ENCODE measurements around the gene ACTR3C.
A peak's percentile ranks its signal among the peaks of the same experiment; 100 is the strongest.

Gene ACTR3C

DNA sequence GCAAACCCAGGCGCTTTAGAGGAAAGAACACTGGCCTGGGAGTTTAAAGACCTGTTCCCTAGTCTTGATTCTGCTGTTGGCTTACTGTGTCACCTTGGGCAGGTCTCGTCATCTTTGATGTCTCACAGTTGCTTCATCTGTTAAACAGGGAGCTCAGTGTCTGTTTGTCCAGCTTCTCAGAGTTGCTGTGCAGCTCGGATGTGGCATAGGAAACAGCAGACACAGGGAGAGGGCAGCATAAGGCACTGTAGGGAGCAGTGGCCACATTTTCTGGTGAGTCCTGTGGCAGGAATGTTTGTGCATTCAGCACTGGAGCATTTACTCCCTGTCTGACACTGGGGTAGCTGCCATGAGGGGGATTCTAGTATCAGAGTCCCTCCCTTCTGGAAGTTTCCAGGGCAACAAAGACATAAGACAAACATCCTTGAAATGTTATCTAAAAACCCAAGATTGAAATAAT lies 47.3 kb upstream of the ACTR3C start:
- TF ChIP-seq POLR2AphosphoS5 (IDR thresholded peaks at IDR 0.05; ENCODE audit: low read depth, low read length): no peak
- TF ChIP-seq TAF1 (IDR thresholded peaks at IDR 0.05; ENCODE audit: borderline replicate concordance, insufficient read depth, low read length): no peak
- TF ChIP-seq, protein P1, sequence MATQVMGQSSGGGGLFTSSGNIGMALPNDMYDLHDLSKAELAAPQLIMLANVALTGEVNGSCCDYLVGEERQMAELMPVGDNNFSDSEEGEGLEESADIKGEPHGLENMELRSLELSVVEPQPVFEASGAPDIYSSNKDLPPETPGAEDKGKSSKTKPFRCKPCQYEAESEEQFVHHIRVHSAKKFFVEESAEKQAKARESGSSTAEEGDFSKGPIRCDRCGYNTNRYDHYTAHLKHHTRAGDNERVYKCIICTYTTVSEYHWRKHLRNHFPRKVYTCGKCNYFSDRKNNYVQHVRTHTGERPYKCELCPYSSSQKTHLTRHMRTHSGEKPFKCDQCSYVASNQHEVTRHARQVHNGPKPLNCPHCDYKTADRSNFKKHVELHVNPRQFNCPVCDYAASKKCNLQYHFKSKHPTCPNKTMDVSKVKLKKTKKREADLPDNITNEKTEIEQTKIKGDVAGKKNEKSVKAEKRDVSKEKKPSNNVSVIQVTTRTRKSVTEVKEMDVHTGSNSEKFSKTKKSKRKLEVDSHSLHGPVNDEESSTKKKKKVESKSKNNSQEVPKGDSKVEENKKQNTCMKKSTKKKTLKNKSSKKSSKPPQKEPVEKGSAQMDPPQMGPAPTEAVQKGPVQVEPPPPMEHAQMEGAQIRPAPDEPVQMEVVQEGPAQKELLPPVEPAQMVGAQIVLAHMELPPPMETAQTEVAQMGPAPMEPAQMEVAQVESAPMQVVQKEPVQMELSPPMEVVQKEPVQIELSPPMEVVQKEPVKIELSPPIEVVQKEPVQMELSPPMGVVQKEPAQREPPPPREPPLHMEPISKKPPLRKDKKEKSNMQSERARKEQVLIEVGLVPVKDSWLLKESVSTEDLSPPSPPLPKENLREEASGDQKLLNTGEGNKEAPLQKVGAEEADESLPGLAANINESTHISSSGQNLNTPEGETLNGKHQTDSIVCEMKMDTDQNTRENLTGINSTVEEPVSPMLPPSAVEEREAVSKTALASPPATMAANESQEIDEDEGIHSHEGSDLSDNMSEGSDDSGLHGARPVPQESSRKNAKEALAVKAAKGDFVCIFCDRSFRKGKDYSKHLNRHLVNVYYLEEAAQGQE (IDR thresholded peaks at IDR 0.05; ENCODE audit: insufficient read depth in 1 of 2, low read depth in 2 of 2, low read length in 2 of 2): no peak
- no peak for TF ChIP-seq FOXP2 (optimal IDR thresholded peaks at IDR 0.05; ENCODE audit: borderline replicate concordance, extremely low read depth, extremely low read length, insufficient read depth)
- TF ChIP-seq SIN3A (IDR thresholded peaks at IDR 0.05; ENCODE audit: borderline replicate concordance, insufficient read depth, low read length): no peak

DNA sequence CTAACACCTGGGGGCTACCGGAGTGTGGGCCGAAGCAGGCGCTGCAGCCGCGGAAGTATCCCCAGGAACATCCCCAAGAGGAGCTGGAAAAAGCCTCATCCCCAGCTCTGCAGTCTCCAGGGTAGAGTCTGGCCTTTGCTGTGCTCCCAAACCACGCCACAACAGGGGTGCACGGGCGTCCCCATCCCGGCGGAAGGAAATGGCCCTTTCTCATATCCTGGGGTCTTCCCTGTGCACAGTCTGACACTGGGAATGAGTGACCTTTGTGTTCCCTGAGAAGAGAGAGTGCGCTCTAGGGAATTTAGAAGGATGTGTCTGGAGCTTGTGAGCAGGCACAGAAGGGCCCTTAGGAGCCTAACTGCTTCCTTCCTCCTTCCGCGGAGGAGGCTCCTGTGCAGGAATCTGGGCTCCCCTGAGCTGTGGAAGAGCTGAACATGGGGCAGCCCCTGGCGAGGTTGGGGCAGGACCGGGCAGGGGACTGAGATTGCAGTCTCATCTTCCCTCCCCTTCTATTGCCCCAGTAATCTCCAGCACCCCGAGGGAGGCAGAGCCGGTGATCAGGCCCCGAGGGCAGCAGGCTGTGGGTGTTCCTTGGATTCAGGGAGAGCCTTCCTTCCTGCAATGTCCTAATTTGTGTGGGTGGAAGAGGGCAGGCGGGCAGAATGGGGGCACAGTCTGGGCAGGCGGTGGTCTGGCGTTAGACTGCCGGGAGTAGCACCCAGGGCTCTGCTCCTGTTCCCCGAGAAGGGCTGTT lies 46.6 kb upstream of the ACTR3C start:
- TF ChIP-seq FOXP2 (optimal IDR thresholded peaks at IDR 0.05; ENCODE audit: borderline replicate concordance, extremely low read depth, extremely low read length, insufficient read depth) (no peak), SIN3A (IDR thresholded peaks at IDR 0.05; ENCODE audit: borderline replicate concordance, insufficient read depth, low read length) (no peak), POLR2AphosphoS5 (IDR thresholded peaks at IDR 0.05; ENCODE audit: low read depth, low read length) (no peak), TAF1 (IDR thresholded peaks at IDR 0.05; ENCODE audit: borderline replicate concordance, insufficient read depth, low read length) (no peak)
- TF ChIP-seq, protein P1 (IDR thresholded peaks at IDR 0.05; ENCODE audit: insufficient read depth in 1 of 2, low read depth in 2 of 2, low read length in 2 of 2): no peak

DNA sequence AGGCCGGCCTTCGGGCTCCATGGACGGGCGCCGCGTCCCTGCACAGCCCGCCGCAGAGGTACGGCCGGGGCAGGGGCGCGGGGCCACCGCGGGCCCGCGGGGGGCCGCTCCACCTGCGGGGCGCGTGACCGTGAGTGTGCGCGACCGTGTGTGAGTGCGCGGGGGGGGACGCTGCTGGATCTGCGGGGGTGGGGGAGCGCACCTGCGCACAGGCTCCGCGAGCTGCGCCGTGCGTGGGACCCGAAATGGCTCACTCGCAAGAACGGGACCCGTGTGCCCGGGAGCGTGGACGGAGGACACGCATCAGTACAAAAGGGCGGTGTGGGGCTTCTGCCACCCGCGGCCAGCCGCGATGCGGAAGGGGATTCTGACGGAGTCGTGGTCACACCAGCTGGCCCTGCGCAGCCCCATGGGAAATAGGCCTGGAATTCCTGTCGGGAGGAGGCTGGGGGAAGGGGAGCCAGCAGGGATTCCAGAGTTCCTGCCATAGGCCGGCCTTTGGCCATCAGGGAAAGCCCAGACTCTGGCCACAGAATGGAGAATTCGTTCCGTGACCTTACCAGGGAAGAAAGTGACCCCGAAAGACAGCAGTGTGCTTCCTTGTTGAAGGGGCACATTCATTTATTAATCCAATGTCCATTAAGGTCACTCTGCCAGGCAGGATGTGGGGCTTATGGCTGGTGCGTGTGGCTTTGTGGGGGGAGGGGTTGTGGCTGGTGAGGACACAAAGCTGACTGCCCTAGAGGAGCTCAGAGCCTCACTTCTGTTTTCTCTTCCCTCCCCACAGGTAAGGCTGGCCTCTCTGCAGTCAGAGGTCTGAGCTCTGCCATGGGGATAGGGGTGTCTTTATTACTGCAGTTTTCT lies 45.8 kb upstream of the ACTR3C start:
- TF ChIP-seq, protein P1 (IDR thresholded peaks at IDR 0.05; ENCODE audit: insufficient read depth in 1 of 2, low read depth in 2 of 2, low read length in 2 of 2): no peak
- TF ChIP-seq POLR2AphosphoS5 (IDR thresholded peaks at IDR 0.05; ENCODE audit: low read depth, low read length) (0 out of 2 replicates have a peak, but pooled peaks have one; percentile 7), FOXP2 (optimal IDR thresholded peaks at IDR 0.05; ENCODE audit: borderline replicate concordance, extremely low read depth, extremely low read length, insufficient read depth) (peak; percentile 65)

DNA sequence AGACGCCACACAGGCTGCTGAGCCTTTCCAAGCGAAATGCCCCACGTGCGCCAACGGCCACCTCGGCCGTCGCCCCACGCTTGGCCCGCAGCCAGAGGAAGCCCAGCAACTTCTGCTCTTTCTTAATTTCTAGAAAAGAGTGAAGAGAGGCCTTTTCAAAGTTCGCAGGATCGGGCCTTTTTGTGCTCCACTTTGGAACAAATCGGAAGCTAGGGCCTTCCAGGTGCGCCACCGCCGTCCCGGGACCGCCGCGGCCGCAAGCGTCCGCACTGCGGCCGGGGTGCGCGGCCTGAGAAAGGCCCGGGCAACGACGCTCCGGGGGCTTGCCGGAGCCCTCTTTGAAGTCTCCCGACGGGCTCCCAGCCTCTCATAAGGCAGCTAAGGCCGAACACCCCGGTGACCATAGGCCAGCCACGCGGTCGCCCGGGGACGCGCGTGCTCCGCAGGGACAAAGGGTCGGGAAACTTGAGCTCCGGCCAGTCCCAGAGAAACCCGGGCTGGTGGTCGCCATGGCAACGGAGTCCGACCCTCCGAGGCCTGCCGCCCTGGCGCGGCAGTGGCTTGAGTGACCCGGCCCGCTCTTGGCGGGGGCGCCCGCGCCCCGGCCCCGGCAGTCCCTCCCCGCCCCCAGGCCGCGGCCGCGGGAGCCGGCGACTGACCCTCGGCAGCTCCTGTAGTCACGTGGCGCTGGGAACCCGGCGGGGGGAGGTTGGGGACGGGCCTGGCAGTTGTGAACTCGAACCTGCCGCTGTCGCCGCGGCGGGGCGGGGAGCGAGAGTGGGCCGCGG lies 44.9 kb upstream of the ACTR3C start, which contains the start of gene REPIN1:
REPIN1 (plus strand) TSS at position 727 of the 788 bp plus-strand sequence. CDS start 890 bp downstream, outside the sequence.
- 0 out of 2 replicates have a peak, but pooled peaks have one; percentile 23 for TF ChIP-seq POLR2AphosphoS5 (IDR thresholded peaks at IDR 0.05; ENCODE audit: low read depth, low read length)
- TF ChIP-seq SIN3A (IDR thresholded peaks at IDR 0.05; ENCODE audit: borderline replicate concordance, insufficient read depth, low read length): no peak
- TF ChIP-seq FOXP2 (optimal IDR thresholded peaks at IDR 0.05; ENCODE audit: borderline replicate concordance, extremely low read depth, extremely low read length, insufficient read depth): peak; percentile 6
- TF ChIP-seq TAF1 (IDR thresholded peaks at IDR 0.05; ENCODE audit: borderline replicate concordance, insufficient read depth, low read length): 0 out of 2 replicates have a peak, but pooled peaks have one; percentile 61
- TF ChIP-seq, protein P1 (IDR thresholded peaks at IDR 0.05; ENCODE audit: insufficient read depth in 1 of 2, low read depth in 2 of 2, low read length in 2 of 2): peak in 1 of 2 experiments; percentile 66; a peak in 2 of 4 replicates

Data from PFSK-1 (cell line).